Astrocyte (in vitro differentiated cells and primary cell): ENCODE results near the gene ESF1. TPM values are rescaled to one million over a fixed set of nuclear protein-coding genes. Genes with fewer than 3 reads are reported as not detected.

ENCODE experiments used
- DNase-seq: peaks from one replicate; pipeline ENCODE4 v3.0.0-alpha.2; 2010; ENCODE audit warnings: low read depth
- FAIRE-seq: peaks from 2 replicates; lab custom pipeline; 2011; peaks lifted over from hg19 to GRCh38; lab: Jason Lieb, UNC
- H2AFZ ChIP-seq: 2 replicates; pipeline ENCODE4 v1.6.0; 2012; ENCODE audit warnings: low read depth, low read length, inconsistent platforms
- H3K27ac ChIP-seq: 2 replicates; pipeline ENCODE4 v1.5.1; 2011; ENCODE audit warnings: low read depth, low read length, inconsistent platforms
- H3K27me3 ChIP-seq: 2 replicates; pipeline ENCODE4 v1.6.0; 2011; ENCODE audit warnings: low read length, inconsistent platforms; ENCODE audit not compliant: insufficient read depth
- H3K36me3 ChIP-seq: 2 replicates; pipeline ENCODE4 v1.5.1; 2011; ENCODE audit warnings: low read length, inconsistent platforms; ENCODE audit not compliant: insufficient read depth
- H3K4me1 ChIP-seq: 2 replicates; pipeline ENCODE4 v1.5.1; 2011; ENCODE audit warnings: low read length, inconsistent platforms; ENCODE audit not compliant: insufficient read depth
- H3K4me2 ChIP-seq: 2 replicates; pipeline ENCODE4 v1.6.0; 2012; ENCODE audit warnings: low read length, inconsistent platforms
- H3K4me3 ChIP-seq: 2 replicates; pipeline ENCODE4 v1.5.1; 2011; ENCODE audit warnings: low read depth, mild to moderate bottlenecking, low read length, inconsistent platforms; ENCODE audit not compliant: insufficient read depth
- H3K79me2 ChIP-seq: 2 replicates; pipeline ENCODE4 v1.6.0; 2012; ENCODE audit warnings: mild to moderate bottlenecking, low read length, inconsistent platforms; ENCODE audit not compliant: insufficient read depth
- H3K9ac ChIP-seq: 2 replicates; pipeline ENCODE4 v1.6.0; 2012; ENCODE audit warnings: mild to moderate bottlenecking, low read length, inconsistent platforms
- H3K9me3 ChIP-seq: 2 replicates; pipeline ENCODE4 v1.5.1; 2012; ENCODE audit warnings: low read depth, mild to moderate bottlenecking, low read length, inconsistent platforms; ENCODE audit not compliant: insufficient read depth
- H4K20me1 ChIP-seq: 2 replicates; pipeline ENCODE4 v1.6.0; 2012; ENCODE audit warnings: low read length, inconsistent platforms; ENCODE audit not compliant: insufficient read depth
- H3K27ac Mint-ChIP-seq: one replicate; pipeline ENCODE4 v1.8.0; 2021; ENCODE audit warnings: mild to moderate bottlenecking, mixed read lengths; ENCODE audit not compliant: unreplicated experiment
- H3K27me3 Mint-ChIP-seq: one replicate; pipeline ENCODE4 v1.8.0; 2021; ENCODE audit warnings: low read depth, mixed read lengths; ENCODE audit not compliant: unreplicated experiment
- H3K36me3 Mint-ChIP-seq: one replicate; pipeline ENCODE4 v1.8.0; 2021; ENCODE audit warnings: low read depth, mixed read lengths; ENCODE audit not compliant: unreplicated experiment
- H3K4me1 Mint-ChIP-seq: one replicate; pipeline ENCODE4 v1.8.0; 2021; ENCODE audit warnings: low read depth, mixed read lengths; ENCODE audit not compliant: unreplicated experiment
- H3K4me3 Mint-ChIP-seq: one replicate; pipeline ENCODE4 v1.8.0; 2021; ENCODE audit warnings: mild to moderate bottlenecking, moderate library complexity, mixed read lengths; ENCODE audit not compliant: unreplicated experiment
- H3K9me3 Mint-ChIP-seq: one replicate; pipeline ENCODE4 v1.8.0; 2021; ENCODE audit warnings: mild to moderate bottlenecking, mixed read lengths; ENCODE audit not compliant: unreplicated experiment
- CTCF ChIP-seq: IDR thresholded peaks from 2 replicates; pipeline ENCODE4 v1.5.1; 2011; ENCODE audit warnings: low read depth, mild to moderate bottlenecking, inconsistent platforms, low read length, moderate library complexity; ENCODE audit not compliant: insufficient read depth
- EZH2 ChIP-seq: IDR thresholded peaks from 2 replicates; pipeline ENCODE4 v1.6.1; 2012; ENCODE audit warnings: mild to moderate bottlenecking, low read length, inconsistent platforms; ENCODE audit not compliant: insufficient read depth
- total RNA-seq: library from RNA; stranded (reverse); gene quantifications from 2 replicates; pipeline ENCODE4 v1.2.1, GENCODE V29; 2021

Gene ESF1
- total RNA-seq, 1 donor from 2014 or later, result 13.9 TPM

GRCh38 chr20:13790708-13791107 is 6.0 kb upstream of the ESF1 start:
- Histone ChIP-seq H3K27me3 (no peaks in the 10 kb centered on the region), H3K4me3 (no peak overlapping the region), H3K4me2 (no peak overlapping the region), H3K79me2 (peaks cover 25% of the 10 kb centered on the region), H3K4me1 (peaks cover 11% of the 10 kb centered on the region), H2AFZ (no peak overlapping the region), H3K36me3 (peaks cover 54% of the 10 kb centered on the region), H3K9ac (no peak overlapping the region), H3K27ac (no peak overlapping the region), H3K9me3 (no peaks in the 10 kb centered on the region), H4K20me1 (peaks cover 38% of the 10 kb centered on the region)
- H3K27me3 Mint-ChIP-seq, result no peaks in the 10 kb centered on the region
- TF ChIP-seq CTCF (no peak), EZH2 (no peak)
- H3K36me3 Mint-ChIP-seq, result peaks cover 8% of the 10 kb centered on the region
- no peak overlapping the region for H3K27ac Mint-ChIP-seq
- no peak overlapping the region for H3K4me3 Mint-ChIP-seq
- peaks cover 11% of the 10 kb centered on the region for H3K4me1 Mint-ChIP-seq
- no peak for DNase-seq
- H3K9me3 Mint-ChIP-seq, result no peaks in the 10 kb centered on the region
- no peak for FAIRE-seq

- FAIRE-seq (peak; percentile 34), DNase-seq (peak; percentile 39)
- H3K4me3 ChIP-seq, result no peak overlapping the region
- no peaks in the 10 kb centered on the region for H3K9me3 ChIP-seq
- peaks cover 11% of the 10 kb centered on the region for H3K4me1 ChIP-seq
- Mint-ChIP-seq H3K4me1 (peaks cover 13% of the 10 kb centered on the region), H3K36me3 (peaks cover 5% of the 10 kb centered on the region), H3K9me3 (no peaks in the 10 kb centered on the region), H3K27ac (no peak overlapping the region), H3K4me3 (no peak overlapping the region), H3K27me3 (no peaks in the 10 kb centered on the region)
- peaks cover 49% of the 10 kb centered on the region for H3K79me2 ChIP-seq
- H2AFZ ChIP-seq, result no peak overlapping the region
- no peak overlapping the region for H3K27ac ChIP-seq
- H4K20me1 ChIP-seq, result peaks cover 41% of the 10 kb centered on the region
- H3K9ac ChIP-seq, result no peak overlapping the region
- peaks cover 37% of the 10 kb centered on the region for H3K36me3 ChIP-seq
- no peak overlapping the region for H3K4me2 ChIP-seq
- H3K27me3 ChIP-seq, result no peaks in the 10 kb centered on the region
- TF ChIP-seq CTCF (peak; percentile 70), EZH2 (no peak)
Observed at GRCh38 chr20:13788167-13788834, 3.6 kb upstream of the ESF1 start.

GRCh38 chr20:13786143-13786828 is 1.6 kb upstream of the ESF1 start:
- H3K27ac Mint-ChIP-seq, result peak overlapping the region; percentile 92
- H3K9me3 Mint-ChIP-seq, result peaks cover 1% of the 10 kb centered on the region
- peaks cover 64% of the 10 kb centered on the region for H3K79me2 ChIP-seq
- no peak for FAIRE-seq
- peak overlapping the region; percentile 93 for H3K9ac ChIP-seq
- no peaks in the 10 kb centered on the region for H3K27me3 Mint-ChIP-seq
- no peak overlapping the region for H3K27ac ChIP-seq
- no peak overlapping the region for H2AFZ ChIP-seq
- TF ChIP-seq CTCF (no peak), EZH2 (no peak)
- peaks cover 5% of the 10 kb centered on the region for H3K36me3 Mint-ChIP-seq
- H3K9me3 ChIP-seq, result no peaks in the 10 kb centered on the region
- peaks cover 20% of the 10 kb centered on the region for H3K36me3 ChIP-seq
- H3K4me3 Mint-ChIP-seq, result peak overlapping the region; percentile 100
- peaks cover 13% of the 10 kb centered on the region for H3K4me1 Mint-ChIP-seq
- peaks cover 11% of the 10 kb centered on the region for H3K4me1 ChIP-seq
- H3K4me3 ChIP-seq, result peak overlapping the region; percentile 99
- H3K4me2 ChIP-seq, result peak overlapping the region; percentile 99
- no peaks in the 10 kb centered on the region for H3K27me3 ChIP-seq
- no peak for DNase-seq
- H4K20me1 ChIP-seq, result peaks cover 29% of the 10 kb centered on the region
